ENCODE results near the gene MARK4.

MARK4 gene

DNA sequence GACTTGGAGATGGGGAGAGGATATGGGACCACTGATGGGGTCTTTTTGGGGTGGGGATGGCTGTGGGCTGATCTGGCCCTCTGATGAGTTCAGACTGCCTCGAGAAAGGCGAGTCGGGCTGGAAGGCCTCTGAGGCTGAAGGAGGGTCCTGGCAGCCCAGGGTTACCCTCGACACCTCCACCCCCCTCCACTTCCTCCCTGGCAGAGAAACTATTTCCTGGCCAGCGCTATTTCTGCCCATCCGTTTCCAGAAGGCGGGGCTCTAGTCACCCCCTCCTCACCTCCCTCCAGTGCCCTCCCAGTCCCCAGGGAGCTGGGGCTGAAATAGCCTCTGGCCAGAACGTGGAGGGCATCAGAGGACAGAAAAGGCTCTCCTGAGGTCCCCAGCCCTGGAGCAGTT is 15.6 kb upstream of the MARK4 start:
- DNase-seq (ENCODE audit: low read depth): no peak
- H3K4me3 ChIP-seq (ENCODE audit: low read depth, low read length): no peak overlapping the region

- DNase-seq (ENCODE audit: low read depth): no peak
- no peak overlapping the region for H3K4me3 ChIP-seq (ENCODE audit: low read depth, low read length)
These were observed 12.5 kb upstream of the MARK4 start for GRCh38 chr19:45238556-45238955.

DNA sequence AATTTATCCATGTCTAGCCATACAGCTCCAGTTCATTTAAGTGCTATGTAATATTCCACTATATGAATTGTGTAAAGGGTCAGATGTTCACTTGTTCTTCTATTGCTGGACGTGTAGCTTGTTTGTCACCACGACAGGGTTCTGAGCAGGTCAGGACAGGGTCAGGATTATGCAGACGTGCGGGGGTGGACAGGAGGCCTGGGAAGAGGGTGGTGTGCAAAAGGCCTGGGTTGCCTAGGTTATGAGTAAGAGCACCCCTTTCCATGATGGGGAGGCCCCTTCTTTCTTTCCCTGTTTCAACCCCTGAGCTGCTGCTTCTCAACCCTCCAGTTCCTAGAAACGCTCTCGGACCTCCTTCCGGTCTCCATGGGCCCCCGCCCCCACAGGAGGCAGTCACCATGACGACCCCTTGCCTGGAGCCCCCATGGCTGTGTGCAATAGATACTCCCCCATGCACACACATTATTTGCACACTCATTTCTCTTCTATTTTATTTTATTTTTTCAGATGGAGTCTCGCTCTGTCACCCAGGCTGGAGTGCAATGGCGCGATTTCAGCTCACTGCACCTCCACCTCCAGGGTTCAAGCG is 7.8 kb upstream of the MARK4 start:
- H3K4me3 ChIP-seq (ENCODE audit: low read depth, low read length): no peak overlapping the region
- DNase-seq (ENCODE audit: low read depth): no peak

- DNase-seq (ENCODE audit: low read depth): no peak
- H3K4me3 ChIP-seq (ENCODE audit: low read depth, low read length): no peak overlapping the region
These were observed 6.8 kb upstream of the MARK4 start for GRCh38 chr19:45244133-45244794.

- no peak for DNase-seq (ENCODE audit: low read depth)
- no peak within 1 kb of the TSS for H3K4me3 ChIP-seq (ENCODE audit: low read depth, low read length)
These were observed 5.7 kb upstream of the MARK4 start, which contains the start of gene EXOC3L2 for GRCh38 chr19:45245334-45245787. TSS of gene EXOC3L2 (minus strand) at chr19:45245407. CDS start at chr19:45239045, 6,362 bp downstream.

DNA sequence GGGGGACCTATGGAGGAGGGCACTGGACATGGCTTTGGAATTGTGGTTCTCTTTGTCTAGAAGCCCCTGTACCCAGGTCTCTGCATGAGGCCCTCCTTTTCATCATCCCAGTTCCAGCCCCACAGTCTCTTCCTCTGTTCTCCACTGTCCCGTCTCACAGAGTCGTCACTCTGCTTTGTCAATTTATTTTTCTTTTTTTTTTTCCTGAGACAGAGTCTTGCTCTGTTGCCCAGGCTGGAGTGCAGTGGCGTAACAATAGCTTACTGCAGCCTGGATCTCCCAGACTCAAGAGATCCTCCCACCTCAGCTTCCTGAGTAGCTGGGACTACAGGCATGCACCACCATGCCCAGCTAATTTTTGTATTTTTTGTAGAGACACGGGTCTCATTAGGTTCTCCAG is 5.2 kb upstream of the MARK4 start:
- DNase-seq (ENCODE audit: low read depth): no peak
- H3K4me3 ChIP-seq (ENCODE audit: low read depth, low read length): no peak overlapping the region

- H3K4me3 ChIP-seq (ENCODE audit: low read depth, low read length): no peak overlapping the region
- no peak for DNase-seq (ENCODE audit: low read depth)
These were observed 3.9 kb upstream of the MARK4 start for GRCh38 chr19:45247136-45247535.

DNA sequence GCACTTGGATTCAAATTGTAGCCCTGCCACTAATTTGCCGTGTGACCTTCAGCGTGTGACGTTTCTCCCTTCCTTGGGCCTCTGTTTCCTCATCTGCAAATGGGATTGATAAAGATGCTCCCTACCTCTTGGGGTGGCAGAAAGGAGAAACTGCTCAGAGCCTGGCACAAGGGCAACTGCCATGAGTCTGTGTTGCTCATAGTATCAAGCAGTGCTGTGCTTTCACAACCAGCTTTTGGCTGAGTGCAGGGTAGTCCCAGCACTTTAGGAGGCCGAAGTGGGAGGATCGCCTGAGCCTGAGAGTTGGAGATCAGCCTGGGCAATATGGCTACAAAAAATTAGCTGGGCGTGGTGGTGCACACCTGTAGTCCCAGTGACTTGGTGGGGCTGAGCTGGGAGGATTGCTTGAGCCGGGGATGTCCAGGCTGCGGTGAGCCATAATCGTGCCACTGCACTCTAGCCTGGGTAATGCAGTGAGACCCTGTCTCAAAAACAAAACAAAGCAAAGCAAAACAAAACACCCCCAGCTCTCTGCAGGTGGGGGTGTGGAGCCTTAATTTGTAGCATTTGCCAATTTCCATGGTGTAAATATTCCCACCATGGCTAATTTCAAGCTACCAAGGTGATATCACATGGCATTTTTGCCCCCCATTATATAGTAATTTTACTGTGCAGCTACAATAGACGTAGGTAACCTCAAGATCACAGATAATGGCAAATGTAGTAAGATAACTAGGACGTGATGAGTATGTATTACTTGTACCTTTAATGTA is 1.6 kb upstream of the MARK4 start:
- no peak for DNase-seq (ENCODE audit: low read depth)
- no peak overlapping the region for H3K4me3 ChIP-seq (ENCODE audit: low read depth, low read length)

- peak overlapping the region; percentile 60 for H3K4me3 ChIP-seq (ENCODE audit: low read depth, low read length)
- DNase-seq (ENCODE audit: low read depth): no peak
These were observed 747 bp upstream of the MARK4 start for GRCh38 chr19:45250216-45250831.

- H3K4me3 ChIP-seq (ENCODE audit: low read depth, low read length): peak overlapping the region; percentile 82
- DNase-seq (ENCODE audit: low read depth): no peak
These were observed 632 bp downstream of the MARK4 start for GRCh38 chr19:45251452-45252354.

DNA sequence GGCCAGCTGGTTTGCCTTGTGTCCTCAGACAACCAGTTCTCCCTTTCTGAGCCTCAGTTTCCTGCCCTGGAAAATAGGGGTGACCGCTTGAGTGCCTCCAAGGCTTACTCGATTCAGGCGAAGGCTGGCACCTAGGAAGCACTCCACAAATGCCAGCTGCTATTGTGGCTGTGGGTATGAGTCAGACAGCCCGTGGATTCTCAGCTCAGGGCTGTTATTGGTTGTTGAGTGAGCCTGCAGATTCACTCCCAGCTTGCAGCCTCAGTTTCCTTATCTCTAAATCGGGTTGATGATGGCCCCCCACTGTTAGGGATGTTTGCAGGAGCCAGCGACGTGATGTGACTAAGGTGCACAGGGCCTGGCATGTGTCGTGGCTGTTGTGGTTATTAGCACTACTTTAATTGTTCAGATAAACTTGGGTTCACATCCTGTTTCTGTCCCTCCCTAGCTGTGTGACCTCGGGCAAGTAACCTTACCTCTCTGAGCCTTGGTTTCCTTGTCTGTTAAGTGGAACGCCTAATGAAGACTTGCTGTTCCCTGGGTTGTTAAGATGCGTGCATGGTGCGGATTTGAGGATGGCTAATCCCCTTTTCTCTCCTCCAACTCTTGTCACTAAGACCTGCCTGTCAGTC is 2.4 kb downstream of the MARK4 start:
- no peak for DNase-seq (ENCODE audit: low read depth)
- H3K4me3 ChIP-seq (ENCODE audit: low read depth, low read length): no peak overlapping the region

- DNase-seq (ENCODE audit: low read depth): no peak
- H3K4me3 ChIP-seq (ENCODE audit: low read depth, low read length): no peak overlapping the region
These were observed 3.0 kb downstream of the MARK4 start for GRCh38 chr19:45254044-45254531.

DNA sequence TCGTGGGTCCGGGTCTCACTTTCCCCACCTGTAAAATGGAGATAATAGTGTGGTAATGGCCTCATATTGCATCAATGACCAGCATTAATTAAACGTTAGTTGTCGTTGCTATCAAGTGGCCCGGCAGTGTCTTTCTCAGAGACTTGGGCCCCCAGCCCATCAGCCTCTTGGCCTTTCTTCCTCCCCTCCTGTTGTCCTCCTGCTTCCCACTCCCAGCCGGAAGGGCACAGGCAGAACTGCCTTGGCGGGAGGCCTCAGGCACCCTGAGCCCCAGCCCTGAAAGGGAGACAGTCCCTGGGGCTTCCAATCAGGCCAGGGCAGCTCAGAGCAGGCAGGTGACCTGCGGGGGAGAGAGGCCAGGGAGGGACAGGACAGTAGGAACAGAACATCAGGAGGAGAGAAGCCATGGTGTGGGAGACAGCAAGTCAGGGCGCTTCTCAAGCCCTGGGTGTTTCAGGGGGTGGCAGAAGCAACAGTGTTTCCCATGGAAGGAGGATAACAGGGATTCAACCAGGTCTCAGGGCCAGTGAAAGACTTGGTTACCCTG is 4.6 kb downstream of the MARK4 start:
- no peak for DNase-seq (ENCODE audit: low read depth)
- no peak overlapping the region for H3K4me3 ChIP-seq (ENCODE audit: low read depth, low read length)

DNA sequence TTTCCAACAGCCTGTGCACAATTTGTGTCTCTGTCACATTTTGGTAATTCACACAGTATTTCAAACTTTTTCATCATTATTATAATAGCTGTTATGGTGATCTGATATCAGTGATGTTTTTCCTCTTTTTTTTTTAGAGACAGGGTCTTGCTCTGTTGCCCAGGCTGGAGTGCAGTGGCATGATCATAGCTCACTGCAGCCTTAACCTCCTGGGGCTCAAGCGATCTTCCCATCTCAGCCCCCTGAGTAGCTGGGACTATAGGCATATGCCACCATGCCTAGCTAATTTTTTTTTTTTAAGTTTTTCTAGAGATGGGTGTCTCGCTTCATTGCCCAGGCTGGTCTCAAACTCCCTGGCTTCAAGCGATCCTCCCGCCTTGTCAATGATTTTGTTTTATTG is 5.8 kb downstream of the MARK4 start:
- H3K4me3 ChIP-seq (ENCODE audit: low read depth, low read length): no peak overlapping the region
- no peak for DNase-seq (ENCODE audit: low read depth)

DNA sequence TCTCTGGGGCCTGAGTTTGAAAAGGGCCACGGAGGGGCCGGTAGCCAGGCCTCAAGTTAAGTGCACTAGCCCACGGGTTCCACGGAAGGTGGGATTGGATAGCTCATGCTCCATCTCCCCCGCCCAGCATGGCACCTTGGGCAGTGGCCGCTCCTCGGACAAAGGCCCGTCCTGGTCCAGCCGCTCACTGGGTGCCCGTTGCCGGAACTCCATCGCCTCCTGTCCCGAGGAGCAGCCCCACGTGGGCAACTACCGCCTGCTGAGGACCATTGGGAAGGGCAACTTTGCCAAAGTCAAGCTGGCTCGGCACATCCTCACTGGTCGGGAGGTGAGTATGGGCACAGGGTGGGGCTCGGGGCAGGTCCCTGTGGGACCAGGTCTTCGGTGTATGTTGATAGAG is 7.8 kb downstream of the MARK4 start:
- no peak overlapping the region for H3K4me3 ChIP-seq (ENCODE audit: low read depth, low read length)
- no peak for DNase-seq (ENCODE audit: low read depth)

DNA sequence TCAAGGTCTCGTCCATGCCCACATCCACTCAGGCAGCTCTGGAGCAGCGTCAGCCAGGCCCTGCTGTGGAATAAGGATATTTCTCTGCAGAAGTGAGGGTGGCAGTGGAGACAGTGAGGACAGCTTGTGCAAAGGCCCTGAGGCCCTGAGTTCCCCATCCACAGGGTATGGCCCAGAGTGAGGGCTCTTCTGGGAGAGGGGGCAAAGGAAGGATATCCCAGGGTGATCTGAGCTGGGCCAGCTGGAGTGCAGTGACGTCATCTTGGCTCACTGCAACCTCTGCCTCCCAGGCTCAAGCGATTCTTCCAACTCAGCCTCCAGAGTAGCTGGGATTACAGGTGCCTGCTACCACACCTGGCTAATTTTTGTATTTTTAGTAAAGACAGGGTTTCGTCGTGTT is 11.5 kb downstream of the MARK4 start:
- no peak for DNase-seq (ENCODE audit: low read depth)
- H3K4me3 ChIP-seq (ENCODE audit: low read depth, low read length): no peak overlapping the region

DNA sequence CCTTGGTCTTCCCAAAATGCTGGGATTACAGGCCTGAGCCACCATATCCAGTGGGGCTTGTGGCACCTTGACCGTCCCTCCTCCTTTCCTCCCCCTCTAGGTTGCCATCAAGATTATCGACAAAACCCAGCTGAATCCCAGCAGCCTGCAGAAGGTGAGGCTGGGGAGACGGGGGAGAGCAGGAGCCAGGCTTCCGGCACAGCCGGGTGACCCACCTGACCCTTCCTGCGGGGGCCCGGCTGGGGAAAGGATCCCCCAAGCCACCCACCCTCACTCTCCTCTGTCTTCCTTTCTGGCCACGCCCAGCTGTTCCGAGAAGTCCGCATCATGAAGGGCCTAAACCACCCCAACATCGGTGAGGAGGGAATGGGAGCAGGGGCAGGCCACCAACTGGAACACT is 11.9 kb downstream of the MARK4 start:
- no peak overlapping the region for H3K4me3 ChIP-seq (ENCODE audit: low read depth, low read length)
- DNase-seq (ENCODE audit: low read depth): no peak

DNA sequence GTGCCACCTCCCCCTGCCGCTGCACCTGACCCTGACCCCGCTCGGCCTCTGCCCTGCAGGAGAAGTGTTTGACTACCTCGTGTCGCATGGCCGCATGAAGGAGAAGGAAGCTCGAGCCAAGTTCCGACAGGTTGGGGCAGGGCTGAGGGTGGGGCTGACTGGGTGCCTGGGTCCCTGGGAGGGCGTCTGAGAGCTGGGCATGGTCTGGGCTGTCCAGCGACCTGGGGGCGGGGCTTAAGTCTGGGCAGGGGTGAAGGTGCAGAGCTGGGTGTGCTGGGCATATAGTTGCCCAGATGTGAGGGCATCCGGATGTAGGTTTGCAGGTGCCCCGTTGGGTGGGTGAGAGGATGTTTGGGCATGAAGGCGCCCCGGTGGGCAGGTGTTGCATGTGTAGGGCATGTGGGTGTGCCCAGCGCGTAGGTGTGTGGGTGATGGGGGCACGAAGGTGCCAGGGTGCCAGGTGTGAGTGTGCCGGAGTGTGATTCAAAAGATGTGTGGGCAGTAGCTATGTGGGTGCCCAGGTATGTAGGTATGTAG is 13.8 kb downstream of the MARK4 start:
- no peak overlapping the region for H3K4me3 ChIP-seq (ENCODE audit: low read depth, low read length)
- DNase-seq (ENCODE audit: low read depth): no peak
